ENCODE results near the gene XPO6.

The XPO6 gene

GRCh38 chr16:28089205-28089991 lies 122.4 kb downstream of the XPO6 start:
- no peak for DNase-seq

GRCh38 chr16:28087675-28088300 lies 124.0 kb downstream of the XPO6 start:
- no peak for DNase-seq

GRCh38 chr16:28087140-28087660 lies 124.6 kb downstream of the XPO6 start:
- no peak for DNase-seq

- no peak for DNase-seq
Observed at GRCh38 chr16:28086186-28087139, 125.3 kb downstream of the XPO6 start.

GRCh38 chr16:28085389-28086171 lies 126.2 kb downstream of the XPO6 start:
- no peak for DNase-seq

GRCh38 chr16:28084209-28084608 lies 127.6 kb downstream of the XPO6 start:
- no peak for DNase-seq

GRCh38 chr16:28082624-28083023 lies 129.1 kb downstream of the XPO6 start:
- DNase-seq = no peak

GRCh38 chr16:28081391-28081968 lies 130.3 kb downstream of the XPO6 start:
- no peak for DNase-seq

- no peak for DNase-seq
Observed at GRCh38 chr16:28078261-28078660, 133.5 kb downstream of the XPO6 start.

GRCh38 chr16:28073836-28074235 lies 137.9 kb downstream of the XPO6 start:
- DNase-seq = no peak

- no peak for DNase-seq
Observed at GRCh38 chr16:28072087-28072486, 139.7 kb downstream of the XPO6 start.

GRCh38 chr16:28069971-28070794 lies 141.6 kb downstream of the XPO6 start:
- no peak for DNase-seq

GRCh38 chr16:28068976-28069375 lies 142.8 kb downstream of the XPO6 start:
- no peak for DNase-seq

GRCh38 chr16:28067604-28068379 lies 144.0 kb downstream of the XPO6 start:
- DNase-seq = no peak

GRCh38 chr16:28064706-28065249 lies 147.0 kb downstream of the XPO6 start:
- DNase-seq = no peak

- DNase-seq = no peak
Observed at GRCh38 chr16:28064150-28064549, 147.6 kb downstream of the XPO6 start.

GRCh38 chr16:28063591-28064061 lies 148.1 kb downstream of the XPO6 start, which contains the start of gene GSG1L:
GSG1L (minus strand) TSS chr16:28063714; CDS start chr16:28063424, 290 bp downstream.
- no peak for DNase-seq

- no peak for DNase-seq
Observed at GRCh38 chr16:28062847-28063521, 148.8 kb downstream of the XPO6 start.
